Measurements from ENCODE around the gene MRPL34.
"Not testable (repeated sequence)": the region's sequence is repeated elsewhere in the genome, so short reads cannot be mapped to it uniquely, and the experiment has no call there.

Gene MRPL34

GRCh38 chr19:17292301-17293074 is 13.2 kb upstream of the MRPL34 start:
- H3K4me3 ChIP-seq (ENCODE audit: low read length), result peak overlapping the region; percentile 78
- peak overlapping the region; percentile 66 for H3K27ac ChIP-seq (ENCODE audit: low read depth, low read length)
- H3K36me3 ChIP-seq (ENCODE audit: control insufficient read depth, insufficient read depth, low read length), result no peaks in the 10 kb centered on the region
- H3K9ac ChIP-seq (ENCODE audit: low read length), result no peak overlapping the region
- H3K27me3 ChIP-seq (ENCODE audit: control insufficient read depth, insufficient read depth, low read length), result no peaks in the 10 kb centered on the region
- H3K4me1 ChIP-seq (ENCODE audit: control insufficient read depth, insufficient read depth, low read length), result no peaks in the 10 kb centered on the region

GRCh38 chr19:17293605-17294004 is 12.1 kb upstream of the MRPL34 start:
- no peaks in the 10 kb centered on the region for H3K27me3 ChIP-seq (ENCODE audit: control insufficient read depth, insufficient read depth, low read length)
- no peak overlapping the region for H3K4me3 ChIP-seq (ENCODE audit: low read length)
- H3K27ac ChIP-seq (ENCODE audit: low read depth, low read length), result no peak overlapping the region
- H3K36me3 ChIP-seq (ENCODE audit: control insufficient read depth, insufficient read depth, low read length), result no peaks in the 10 kb centered on the region
- H3K4me1 ChIP-seq (ENCODE audit: control insufficient read depth, insufficient read depth, low read length), result no peaks in the 10 kb centered on the region
- H3K9ac ChIP-seq (ENCODE audit: low read length), result no peak overlapping the region

GRCh38 chr19:17294051-17294891 is 11.4 kb upstream of the MRPL34 start:
- no peaks in the 10 kb centered on the region for H3K27me3 ChIP-seq (ENCODE audit: control insufficient read depth, insufficient read depth, low read length)
- H3K36me3 ChIP-seq (ENCODE audit: control insufficient read depth, insufficient read depth, low read length), result no peaks in the 10 kb centered on the region
- no peak overlapping the region for H3K27ac ChIP-seq (ENCODE audit: low read depth, low read length)
- H3K4me3 ChIP-seq (ENCODE audit: low read length), result no peak overlapping the region
- no peak overlapping the region for H3K9ac ChIP-seq (ENCODE audit: low read length)
- no peaks in the 10 kb centered on the region for H3K4me1 ChIP-seq (ENCODE audit: control insufficient read depth, insufficient read depth, low read length)

DNA sequence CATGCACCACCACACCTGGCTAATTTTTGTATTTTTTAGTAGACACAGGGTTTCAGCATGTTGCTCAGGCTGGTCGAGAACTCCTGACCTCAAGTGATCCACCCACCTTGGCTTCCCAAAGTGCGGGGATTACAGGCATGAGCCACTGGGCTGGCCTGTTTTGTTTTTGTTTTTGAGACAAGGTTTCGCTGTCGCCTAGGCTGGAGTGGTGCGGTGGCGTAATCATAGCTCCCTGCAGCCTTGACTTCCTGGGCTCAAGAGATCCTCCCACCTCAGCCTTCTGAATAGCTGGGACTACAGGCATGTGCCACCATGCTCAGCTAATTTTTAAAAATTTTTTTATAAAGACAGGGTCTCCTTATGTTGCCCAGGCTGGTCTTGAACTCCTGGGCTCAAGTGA is 10.1 kb upstream of the MRPL34 start:
- H3K9ac ChIP-seq (ENCODE audit: low read length); H3K27ac ChIP-seq (ENCODE audit: low read depth, low read length); H3K36me3 ChIP-seq (ENCODE audit: control insufficient read depth, insufficient read depth, low read length); H3K27me3 ChIP-seq (ENCODE audit: control insufficient read depth, insufficient read depth, low read length); H3K4me1 ChIP-seq (ENCODE audit: control insufficient read depth, insufficient read depth, low read length); H3K4me3 ChIP-seq (ENCODE audit: low read length): not testable (repeated sequence)

GRCh38 chr19:17296273-17296672 is 9.4 kb upstream of the MRPL34 start:
- no peaks in the 10 kb centered on the region for H3K4me1 ChIP-seq (ENCODE audit: control insufficient read depth, insufficient read depth, low read length)
- H3K27me3 ChIP-seq (ENCODE audit: control insufficient read depth, insufficient read depth, low read length), result no peaks in the 10 kb centered on the region
- no peak overlapping the region for H3K4me3 ChIP-seq (ENCODE audit: low read length)
- H3K27ac ChIP-seq (ENCODE audit: low read depth, low read length), result no peak overlapping the region
- H3K9ac ChIP-seq (ENCODE audit: low read length), result no peak overlapping the region
- no peaks in the 10 kb centered on the region for H3K36me3 ChIP-seq (ENCODE audit: control insufficient read depth, insufficient read depth, low read length)

DNA sequence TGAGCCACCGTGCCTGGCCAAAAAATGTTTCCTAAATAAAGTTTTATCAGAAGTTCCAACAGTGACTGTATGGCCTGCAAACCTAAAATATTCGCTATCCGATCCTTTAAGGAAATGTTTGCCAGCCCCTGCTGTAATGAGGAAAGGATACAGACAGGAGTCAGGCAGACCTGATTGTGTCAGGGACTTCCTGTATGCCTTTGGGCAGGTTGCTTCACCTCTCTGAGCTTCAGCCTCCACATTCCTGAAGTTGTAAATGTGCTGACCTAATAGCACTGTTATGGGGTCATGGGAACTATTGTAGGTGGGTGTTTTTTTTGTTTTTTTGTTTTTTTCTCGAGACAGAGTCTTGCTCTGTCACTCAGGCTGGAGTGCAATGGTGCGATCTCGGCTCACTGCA is 8.7 kb upstream of the MRPL34 start:
- H3K27me3 ChIP-seq (ENCODE audit: control insufficient read depth, insufficient read depth, low read length), result no peaks in the 10 kb centered on the region
- H3K36me3 ChIP-seq (ENCODE audit: control insufficient read depth, insufficient read depth, low read length), result no peaks in the 10 kb centered on the region
- no peaks in the 10 kb centered on the region for H3K4me1 ChIP-seq (ENCODE audit: control insufficient read depth, insufficient read depth, low read length)
- no peak overlapping the region for H3K4me3 ChIP-seq (ENCODE audit: low read length)
- no peak overlapping the region for H3K27ac ChIP-seq (ENCODE audit: low read depth, low read length)
- H3K9ac ChIP-seq (ENCODE audit: low read length), result no peak overlapping the region

DNA sequence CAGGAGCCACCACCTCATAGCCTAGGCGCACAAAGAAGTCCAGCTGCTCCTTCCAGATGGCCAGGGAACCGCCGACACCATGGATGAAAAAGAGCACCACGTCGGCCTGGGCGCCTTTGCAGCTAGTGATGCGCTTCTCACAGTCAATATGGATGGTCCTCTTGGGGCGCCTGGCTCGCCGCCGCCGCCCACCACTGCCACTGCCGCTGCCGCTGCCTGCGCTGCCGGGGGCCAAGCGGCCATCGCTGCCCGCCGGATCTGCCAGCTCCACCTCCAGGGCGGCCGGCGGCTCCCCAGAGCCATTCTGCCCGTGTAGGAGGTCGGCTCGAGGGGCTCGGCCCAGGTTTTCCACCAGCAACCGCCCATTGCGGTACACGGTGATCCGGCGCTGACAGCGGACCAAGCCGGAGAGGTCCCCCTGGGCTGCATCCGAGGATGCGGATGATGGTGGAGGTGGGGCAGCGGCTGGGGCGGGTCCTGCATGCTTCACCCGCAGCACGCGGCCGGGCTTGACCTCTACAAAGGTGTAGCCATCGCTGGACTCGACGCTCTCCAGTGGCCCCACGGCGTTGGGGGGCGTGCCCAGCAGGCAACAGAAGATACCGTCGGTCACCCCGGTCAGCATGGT is 4.6 kb upstream of the MRPL34 start:
- Histone ChIP-seq H3K4me1 (ENCODE audit: control insufficient read depth, insufficient read depth, low read length) (peaks cover 12% of the 10 kb centered on the region), H3K36me3 (ENCODE audit: control insufficient read depth, insufficient read depth, low read length) (no peaks in the 10 kb centered on the region)

GRCh38 chr19:17302391-17303166 is 3.1 kb upstream of the MRPL34 start:
- H3K27ac ChIP-seq (ENCODE audit: low read depth, low read length), result peak overlapping the region; percentile 65
- no peaks in the 10 kb centered on the region for H3K36me3 ChIP-seq (ENCODE audit: control insufficient read depth, insufficient read depth, low read length)
- peak overlapping the region; percentile 34 for H3K9ac ChIP-seq (ENCODE audit: low read length)
- peak overlapping the region; percentile 79 for H3K4me3 ChIP-seq (ENCODE audit: low read length)
- H3K27me3 ChIP-seq (ENCODE audit: control insufficient read depth, insufficient read depth, low read length), result no peaks in the 10 kb centered on the region
- peaks cover 16% of the 10 kb centered on the region for H3K4me1 ChIP-seq (ENCODE audit: control insufficient read depth, insufficient read depth, low read length)

More for the DNA sequence above, 4.6 kb upstream of the MRPL34 start:
- Histone ChIP-seq H3K27ac (ENCODE audit: low read depth, low read length) (no peak overlapping the region), H3K4me3 (ENCODE audit: low read length) (no peak overlapping the region), H3K27me3 (ENCODE audit: control insufficient read depth, insufficient read depth, low read length) (no peaks in the 10 kb centered on the region), H3K9ac (ENCODE audit: low read length) (no peak overlapping the region)

GRCh38 chr19:17303167-17303939 is 2.3 kb upstream of the MRPL34 start, which contains the start of gene ABHD8:
TSS of gene ABHD8 (minus strand) at chr19:17303425. CDS start at chr19:17301616, 1,809 bp downstream.
- H3K27ac ChIP-seq (ENCODE audit: low read depth, low read length), result peak within 1 kb of the TSS; percentile 92
- H3K4me3 ChIP-seq (ENCODE audit: low read length), result peak within 1 kb of the TSS; percentile 79
- no peaks in the 10 kb centered on the region for H3K36me3 ChIP-seq (ENCODE audit: control insufficient read depth, insufficient read depth, low read length)
- peak within 1 kb of the TSS; percentile 34 for H3K9ac ChIP-seq (ENCODE audit: low read length)
- H3K27me3 ChIP-seq (ENCODE audit: control insufficient read depth, insufficient read depth, low read length), result no peaks in the 10 kb centered on the region
- H3K4me1 ChIP-seq (ENCODE audit: control insufficient read depth, insufficient read depth, low read length), result peaks cover 16% of the 10 kb centered on the region

DNA sequence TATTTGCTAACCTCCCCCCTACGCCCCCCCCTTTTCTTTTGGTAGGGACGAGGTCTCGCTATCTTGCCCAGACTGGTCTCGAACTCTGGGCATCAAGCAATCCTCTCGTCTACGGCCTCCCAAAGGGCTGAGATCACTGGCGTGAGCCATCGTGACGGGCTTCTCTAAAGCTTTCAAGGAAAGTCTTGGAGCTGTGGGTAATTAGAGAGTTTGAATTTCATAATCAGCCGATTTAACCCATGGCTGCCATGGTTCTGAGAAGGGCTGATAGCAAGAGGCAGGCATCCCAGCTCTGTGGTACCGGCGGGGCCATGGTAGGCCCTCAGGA is 1.8 kb upstream of the MRPL34 start:
- Histone ChIP-seq H3K36me3 (ENCODE audit: control insufficient read depth, insufficient read depth, low read length) (no peaks in the 10 kb centered on the region), H3K4me3 (ENCODE audit: low read length) (peak overlapping the region; percentile 79), H3K27me3 (ENCODE audit: control insufficient read depth, insufficient read depth, low read length) (no peaks in the 10 kb centered on the region), H3K9ac (ENCODE audit: low read length) (no peak overlapping the region), H3K4me1 (ENCODE audit: control insufficient read depth, insufficient read depth, low read length) (peaks cover 16% of the 10 kb centered on the region), H3K27ac (ENCODE audit: low read depth, low read length) (peak overlapping the region; percentile 92)

DNA sequence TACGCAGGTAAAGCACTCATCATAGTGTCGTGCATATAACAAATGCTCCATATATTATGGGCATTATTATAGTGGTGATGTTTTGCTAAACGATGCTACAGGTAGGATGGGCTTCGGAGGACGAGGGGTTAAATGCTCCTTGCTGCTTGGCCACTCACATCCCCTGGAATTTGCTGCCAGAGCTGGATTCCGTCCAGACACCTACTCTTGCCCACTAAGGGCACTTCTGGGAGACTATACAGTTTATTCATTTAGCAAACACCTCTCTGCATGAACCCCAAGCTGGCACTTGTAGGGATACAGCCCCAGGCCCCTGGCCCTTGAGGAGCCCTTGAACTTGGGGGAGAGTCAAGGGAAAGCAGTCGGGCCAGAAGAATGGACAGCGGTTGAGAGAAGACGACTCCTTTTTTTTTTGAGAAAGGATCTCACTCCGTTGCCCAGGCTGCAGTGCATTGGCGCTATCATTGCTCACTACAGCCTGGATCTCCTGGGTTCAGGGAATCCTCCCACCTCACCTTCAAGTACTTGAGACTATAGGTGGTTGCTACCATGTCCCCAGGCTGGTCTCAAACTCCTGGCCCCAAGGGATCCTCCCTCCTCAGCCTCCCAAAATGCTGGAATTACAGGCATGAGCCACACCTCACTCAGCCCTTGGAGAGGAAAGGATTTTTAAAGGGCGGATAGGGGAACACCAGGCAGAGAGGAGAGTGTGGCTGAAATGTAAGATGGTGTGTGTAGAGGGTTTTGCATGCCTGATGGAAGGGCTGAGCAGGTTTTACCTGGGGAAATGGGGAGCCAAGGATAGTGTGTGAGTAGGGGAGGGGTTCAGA is 1.1 kb upstream of the MRPL34 start:
- Histone ChIP-seq H3K4me3 (ENCODE audit: low read length) (peak overlapping the region; percentile 93), H3K27me3 (ENCODE audit: control insufficient read depth, insufficient read depth, low read length) (no peaks in the 10 kb centered on the region), H3K9ac (ENCODE audit: low read length) (no peak overlapping the region), H3K27ac (ENCODE audit: low read depth, low read length) (peak overlapping the region; percentile 92), H3K36me3 (ENCODE audit: control insufficient read depth, insufficient read depth, low read length) (no peaks in the 10 kb centered on the region), H3K4me1 (ENCODE audit: control insufficient read depth, insufficient read depth, low read length) (peaks cover 16% of the 10 kb centered on the region)
